ENCODE results near the gene SLC22A23. TPM values are rescaled to one million over a fixed set of nuclear protein-coding genes. Genes with fewer than 3 reads are reported as not detected.
A peak's percentile ranks its signal among the peaks of the same experiment; 100 is the strongest.

SLC22A23 gene
- total RNA-seq, 1 experiment from 2014 or later = 8.2 TPM

DNA sequence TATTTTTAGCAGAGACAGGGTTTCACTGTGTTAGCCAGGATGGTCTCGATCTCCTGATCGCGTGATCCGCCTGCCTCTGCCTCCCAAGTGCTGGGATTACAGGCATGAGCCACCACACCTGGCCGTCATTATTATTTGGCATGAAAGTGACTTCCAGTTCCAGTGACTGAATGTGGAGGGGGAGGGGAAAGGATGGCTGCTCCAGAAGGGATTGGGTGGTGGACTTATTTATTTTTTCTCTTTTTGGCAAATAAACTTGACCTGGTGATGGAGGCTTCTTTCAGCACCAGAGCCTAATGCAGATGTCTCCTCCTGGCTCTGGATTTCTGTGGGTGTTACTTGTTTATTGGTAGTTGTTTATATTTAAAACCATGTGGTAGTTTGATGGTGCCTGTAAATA lies 16.9 kb upstream of the SLC22A23 start:
- DNase-seq (ENCODE audit: low spot score) = no peak

DNA sequence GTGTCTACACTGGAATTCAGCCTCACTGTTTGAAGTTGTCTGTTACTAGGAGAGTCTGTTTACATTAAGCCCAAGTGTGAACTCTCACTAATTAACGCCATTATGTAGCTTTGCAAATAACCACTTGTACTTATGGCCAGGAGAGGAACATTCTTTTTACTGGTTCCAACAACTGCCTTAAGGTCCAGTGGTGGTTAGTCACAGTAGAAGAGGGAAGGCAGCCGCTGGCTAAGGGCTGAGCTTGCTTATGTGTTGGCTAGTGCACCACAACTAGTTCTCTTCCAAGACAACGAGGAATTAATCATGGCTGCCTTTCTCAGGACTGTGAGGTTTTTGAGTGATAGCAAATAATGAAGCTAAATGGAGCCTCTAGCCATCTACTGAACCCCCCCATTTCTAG lies 14.9 kb upstream of the SLC22A23 start:
- DNase-seq (ENCODE audit: low spot score) = no peak

DNA sequence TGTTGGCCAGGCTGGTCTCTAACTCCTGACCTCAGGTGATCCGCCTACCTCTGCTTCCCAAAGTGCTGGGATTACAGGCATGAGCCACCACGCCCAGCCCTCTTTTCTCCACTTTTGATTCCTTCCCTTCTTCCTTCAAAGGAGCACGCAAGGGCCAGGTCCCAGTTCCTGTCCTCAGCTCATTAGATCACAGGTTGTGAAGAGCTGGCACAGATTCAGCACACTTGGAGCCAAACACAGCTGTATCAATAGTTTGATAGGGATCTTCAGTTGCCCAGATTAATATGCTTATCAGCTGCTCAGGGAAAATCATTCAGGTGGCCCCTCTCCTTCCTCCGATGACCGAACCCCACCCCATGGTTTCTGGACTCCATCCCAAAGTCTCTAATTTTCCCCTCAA lies 14.4 kb upstream of the SLC22A23 start:
- DNase-seq (ENCODE audit: low spot score) = no peak

DNA sequence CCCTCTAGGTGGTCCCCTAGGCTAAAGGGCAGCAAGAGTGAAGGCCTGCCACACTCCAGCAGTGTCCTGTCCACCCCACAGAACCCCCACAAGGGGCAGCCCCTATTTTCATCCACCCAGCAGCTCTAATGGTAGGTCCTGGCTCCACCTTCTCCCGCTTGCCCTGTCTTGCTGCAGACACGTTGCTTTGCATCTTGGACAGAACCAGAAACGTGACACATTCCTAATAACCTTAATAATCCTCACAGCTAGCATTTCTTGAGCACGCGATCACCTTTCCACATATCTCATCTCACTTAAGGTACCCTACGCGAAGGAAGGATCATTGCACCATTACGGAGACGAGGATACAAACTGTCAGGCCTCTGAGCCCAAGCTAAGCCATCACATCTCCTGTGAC lies 11.7 kb upstream of the SLC22A23 start:
- DNase-seq (ENCODE audit: low spot score) = no peak

DNA sequence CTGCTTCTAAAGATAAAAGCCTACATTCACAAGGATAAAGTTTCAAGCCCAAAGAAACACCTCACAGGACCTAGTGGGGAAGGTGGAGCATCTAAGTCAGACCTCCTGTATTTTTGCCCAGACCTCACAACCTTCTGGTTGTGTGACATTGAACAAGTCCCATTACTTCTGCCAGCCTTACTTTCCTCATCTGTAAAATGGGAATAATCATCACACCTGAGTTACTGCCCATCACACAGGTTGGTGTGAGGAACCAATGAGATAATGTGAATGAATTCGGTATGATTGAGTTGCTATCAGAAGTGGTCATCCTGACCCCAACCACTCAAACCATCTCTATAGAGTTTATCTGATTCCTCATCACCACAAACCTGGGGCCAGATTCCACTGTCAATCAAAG lies 11.1 kb upstream of the SLC22A23 start:
- DNase-seq (ENCODE audit: low spot score) = no peak

DNA sequence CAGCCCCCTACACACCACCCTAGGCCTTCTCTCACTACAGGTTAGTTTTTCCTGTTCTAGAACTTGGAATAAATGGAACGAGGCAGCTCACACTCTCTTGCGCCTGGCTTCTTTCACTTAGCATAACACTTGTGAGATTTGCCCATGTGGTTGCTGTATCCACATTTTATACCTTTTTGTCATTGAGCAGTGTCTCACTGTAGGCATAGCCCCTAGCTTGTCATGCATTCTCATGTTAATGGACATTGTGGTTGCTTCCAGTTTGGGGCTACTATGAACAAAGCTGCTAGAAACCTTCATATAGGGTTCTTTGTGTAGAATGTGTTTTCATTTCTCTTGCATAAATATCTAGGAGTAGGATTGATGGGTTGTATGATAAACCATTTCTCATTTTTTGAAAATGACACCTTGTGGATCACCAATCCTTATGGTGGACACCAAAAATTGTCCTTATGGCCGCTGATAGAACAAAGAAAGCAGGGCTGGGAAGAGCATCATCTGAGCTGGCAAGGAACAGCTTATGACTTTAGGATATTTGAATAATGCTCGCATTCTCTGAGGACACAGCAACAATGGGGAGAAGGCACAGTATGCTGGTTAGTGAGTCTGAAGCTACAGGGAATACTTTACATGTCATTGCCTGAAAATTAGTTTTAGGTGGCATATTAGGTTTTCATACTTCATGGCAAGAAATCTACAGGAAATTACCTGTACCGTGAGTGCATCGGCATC lies 9.8 kb upstream of the SLC22A23 start:
- no peak for DNase-seq (ENCODE audit: low spot score)

DNA sequence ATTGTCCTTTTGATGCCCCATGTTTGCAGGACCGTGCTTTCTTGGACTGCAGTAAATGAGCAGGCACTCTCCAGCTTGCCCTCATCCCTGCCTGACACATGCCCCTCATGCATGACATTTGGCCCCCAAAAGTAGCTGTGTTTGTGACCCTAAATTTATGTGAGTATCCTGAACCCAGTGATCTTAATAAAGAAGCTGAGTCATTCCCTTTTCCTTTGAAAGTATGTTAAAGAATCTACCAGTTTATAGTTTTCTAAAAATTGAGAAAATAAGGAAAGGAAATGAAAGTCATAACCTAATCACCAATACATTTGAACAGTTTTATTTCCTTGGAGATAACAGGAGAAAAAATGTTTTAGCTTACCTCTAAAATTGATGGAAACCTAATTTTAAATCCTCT lies 3.4 kb upstream of the SLC22A23 start:
- no peak for DNase-seq (ENCODE audit: low spot score)

DNA sequence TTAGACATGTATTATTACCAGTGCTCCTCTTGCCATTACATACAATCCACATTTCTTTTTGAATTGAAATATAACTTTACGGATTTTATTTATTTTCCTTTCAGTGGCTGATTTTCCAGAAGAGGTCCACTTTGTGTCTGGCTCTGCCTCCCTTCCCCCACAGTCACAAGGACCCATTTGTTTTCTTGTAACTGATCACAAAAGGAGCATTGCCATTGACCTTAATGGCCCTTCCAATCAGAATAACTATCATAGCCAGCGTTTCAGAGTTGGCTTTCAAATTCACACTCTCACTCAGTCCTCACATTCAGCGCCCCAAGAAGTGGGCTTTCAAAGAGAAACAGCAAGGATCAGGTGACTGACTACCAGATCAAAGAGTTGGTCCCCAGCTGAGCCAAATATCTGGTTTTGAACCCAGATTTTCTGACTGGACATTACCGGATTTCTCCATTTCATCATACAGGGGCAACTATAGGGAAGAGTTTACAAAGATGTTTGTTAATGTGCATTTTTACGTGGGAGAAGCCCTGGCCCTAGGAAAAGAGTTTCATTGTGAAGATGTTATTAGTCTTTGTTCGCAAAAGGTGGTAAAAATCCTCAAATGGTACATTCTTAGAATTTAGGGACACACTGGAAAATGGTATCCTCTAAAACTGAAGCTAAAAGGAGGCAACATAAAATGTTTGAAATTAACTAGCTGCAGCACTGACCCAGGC lies 2.0 kb upstream of the SLC22A23 start:
- no peak for DNase-seq (ENCODE audit: low spot score)

DNA sequence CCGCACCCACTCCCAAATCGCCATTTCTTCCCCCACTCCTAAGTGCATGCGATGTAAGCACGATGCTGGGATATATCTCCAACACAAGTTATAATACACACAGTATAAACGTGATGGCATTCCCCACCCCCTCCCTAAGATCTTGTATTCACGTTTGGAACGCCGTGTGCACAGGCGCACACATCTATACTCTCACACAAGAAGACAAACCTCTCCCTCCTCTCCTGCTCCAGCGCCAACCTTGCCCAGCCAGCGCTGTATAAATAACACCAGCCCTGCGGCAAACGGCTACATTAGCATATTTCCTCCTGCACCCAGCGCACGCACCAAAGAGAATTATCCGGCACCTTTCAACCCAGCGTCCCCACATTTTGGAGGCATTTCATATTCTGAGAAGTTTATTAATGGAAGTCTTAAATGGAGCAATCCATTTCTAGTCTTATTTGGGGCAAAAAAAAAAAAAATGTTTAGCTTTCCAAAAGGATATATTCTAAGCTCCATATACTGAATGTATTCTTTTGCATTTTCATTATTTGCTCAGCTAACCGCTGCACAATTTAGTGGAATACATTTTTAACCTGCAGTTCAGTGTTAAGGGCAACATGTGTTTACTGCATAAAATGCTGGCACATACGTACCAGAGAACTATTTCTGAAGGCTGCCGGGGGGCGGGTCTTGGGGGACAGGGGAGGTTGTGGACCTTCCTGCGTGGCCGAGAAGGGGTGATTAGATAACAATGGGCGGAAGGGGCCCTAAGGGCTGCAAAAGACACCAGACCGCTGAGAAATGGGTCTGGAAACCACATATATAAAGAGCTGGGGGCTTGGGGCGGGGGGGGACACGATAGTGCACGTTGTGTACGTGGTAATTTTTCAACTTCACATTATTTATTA lies 1.1 kb upstream of the SLC22A23 start:
- DNase-seq (ENCODE audit: low spot score) = no peak

DNA sequence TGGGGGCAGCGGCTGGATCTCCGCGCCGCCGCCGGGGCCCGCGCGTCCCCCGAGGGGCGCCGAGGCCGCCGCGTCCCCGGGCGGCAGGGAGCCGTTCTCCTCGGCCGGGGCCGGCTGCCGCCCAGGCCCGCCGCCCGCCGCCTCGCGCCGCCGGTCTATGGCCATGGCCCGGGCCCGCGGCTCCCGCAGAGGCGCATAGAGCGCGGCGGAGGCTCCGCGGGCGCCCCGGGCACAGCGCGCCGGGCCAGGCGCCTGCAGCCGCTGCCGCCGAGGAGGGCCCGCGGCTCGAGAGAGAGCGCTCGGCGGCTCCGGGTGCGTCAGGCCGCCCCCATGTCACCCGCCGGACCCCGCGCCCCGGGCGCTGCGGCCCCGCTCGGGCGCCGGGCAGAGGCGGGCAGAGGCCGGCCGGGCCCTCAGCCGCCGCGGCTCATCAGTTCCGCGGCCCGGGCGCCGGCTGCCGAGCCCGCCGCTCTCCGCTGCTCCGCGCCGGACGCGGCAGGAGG lies 404 bp downstream of the SLC22A23 start:
- DNase-seq (ENCODE audit: low spot score) = no peak

DNA sequence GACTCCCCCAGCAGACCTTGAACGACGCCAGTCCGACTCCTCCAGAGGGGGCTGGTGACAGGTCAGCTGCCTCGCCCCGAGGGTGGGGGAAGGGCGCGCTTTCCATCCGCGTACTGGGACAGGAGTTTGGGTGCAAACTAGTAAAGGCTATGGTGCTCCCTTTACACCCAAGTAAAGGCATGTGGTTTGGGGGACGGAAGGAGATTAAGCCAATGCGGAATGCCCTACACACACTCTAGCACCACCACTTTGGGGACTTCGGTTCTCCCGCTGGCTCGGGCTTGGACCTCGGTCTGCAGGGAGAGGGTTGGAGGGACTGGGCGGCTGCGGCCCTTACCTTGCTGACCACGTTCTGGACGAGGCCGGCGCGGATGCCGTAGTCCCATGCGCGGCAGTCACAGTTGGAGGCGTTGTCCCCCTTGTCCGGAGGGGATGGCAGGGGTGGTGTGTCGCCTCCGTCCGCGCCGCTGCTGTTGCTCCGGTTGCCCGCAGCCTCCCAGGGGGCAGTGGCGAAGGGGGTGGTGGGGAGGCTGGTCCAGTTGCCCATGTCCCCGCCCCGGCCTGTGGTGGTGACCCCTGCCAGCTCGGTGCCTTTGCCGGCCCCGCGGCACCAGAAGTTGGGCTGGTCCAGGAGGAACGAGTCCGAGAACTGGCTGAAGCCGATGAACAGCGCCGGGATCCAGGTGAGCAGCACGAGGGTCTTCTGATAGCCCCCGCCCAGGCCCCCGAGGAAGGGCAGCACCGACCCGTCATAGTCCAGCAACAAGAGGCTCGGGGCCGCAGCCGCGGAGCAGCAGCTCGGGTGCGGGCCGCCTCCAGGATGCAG lies 1.1 kb downstream of the SLC22A23 start:
- DNase-seq (ENCODE audit: low spot score) = peak; percentile 9

DNA sequence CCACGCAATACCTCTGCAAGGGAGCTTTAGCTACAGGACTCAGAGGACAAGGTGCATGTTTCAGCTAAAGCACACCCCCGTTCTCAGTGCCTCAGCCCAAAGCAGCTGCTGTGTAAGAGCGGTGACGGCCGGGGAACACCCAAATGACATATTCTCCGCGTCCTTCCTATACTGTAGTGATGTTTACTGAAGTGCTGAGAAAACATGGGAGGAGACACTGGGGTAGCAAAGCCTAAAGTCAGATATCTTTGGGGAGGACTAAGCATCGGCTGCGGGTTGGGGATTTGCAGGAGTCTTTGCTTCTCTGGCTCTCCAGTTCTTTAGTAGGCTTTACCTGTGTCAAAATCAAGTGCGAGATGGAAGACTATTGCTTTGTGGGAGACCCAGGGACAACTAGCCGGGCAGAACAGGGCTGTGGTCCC lies 1.7 kb downstream of the SLC22A23 start:
- no peak for DNase-seq (ENCODE audit: low spot score)

DNA sequence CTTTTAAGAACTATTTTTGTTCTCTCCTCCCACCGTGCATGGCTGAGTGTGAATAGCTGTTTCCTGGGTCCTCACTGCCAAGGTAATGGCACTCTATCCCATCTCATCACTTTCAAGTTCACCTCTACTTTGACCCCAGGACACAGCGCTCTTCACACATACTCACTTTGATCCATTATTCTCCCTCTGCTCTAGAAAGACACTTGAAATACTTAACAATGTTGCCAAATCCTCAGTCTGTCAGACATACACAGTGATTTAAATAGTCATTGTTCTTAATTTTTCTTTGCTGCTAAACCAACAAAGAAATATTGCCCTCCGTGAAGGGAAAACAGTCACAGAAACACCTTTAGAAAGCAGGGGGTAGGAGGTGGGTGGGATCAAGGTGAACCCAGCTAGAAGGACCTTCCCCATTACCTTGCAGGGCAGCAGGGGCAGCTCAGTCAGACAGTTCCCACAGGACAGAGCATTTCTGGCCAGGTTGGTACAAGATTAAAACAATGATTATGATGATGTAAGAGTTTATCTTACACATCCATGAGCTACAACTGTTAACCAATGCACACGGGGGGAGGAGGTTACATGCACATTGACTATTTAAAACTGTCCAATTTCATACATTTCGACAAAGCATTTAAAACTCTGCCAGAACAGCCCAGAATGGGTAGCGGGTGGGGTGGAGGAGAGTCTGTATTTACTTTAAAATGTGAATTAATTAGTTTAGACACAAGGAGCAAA lies 2.4 kb downstream of the SLC22A23 start:
- no peak for DNase-seq (ENCODE audit: low spot score)

DNA sequence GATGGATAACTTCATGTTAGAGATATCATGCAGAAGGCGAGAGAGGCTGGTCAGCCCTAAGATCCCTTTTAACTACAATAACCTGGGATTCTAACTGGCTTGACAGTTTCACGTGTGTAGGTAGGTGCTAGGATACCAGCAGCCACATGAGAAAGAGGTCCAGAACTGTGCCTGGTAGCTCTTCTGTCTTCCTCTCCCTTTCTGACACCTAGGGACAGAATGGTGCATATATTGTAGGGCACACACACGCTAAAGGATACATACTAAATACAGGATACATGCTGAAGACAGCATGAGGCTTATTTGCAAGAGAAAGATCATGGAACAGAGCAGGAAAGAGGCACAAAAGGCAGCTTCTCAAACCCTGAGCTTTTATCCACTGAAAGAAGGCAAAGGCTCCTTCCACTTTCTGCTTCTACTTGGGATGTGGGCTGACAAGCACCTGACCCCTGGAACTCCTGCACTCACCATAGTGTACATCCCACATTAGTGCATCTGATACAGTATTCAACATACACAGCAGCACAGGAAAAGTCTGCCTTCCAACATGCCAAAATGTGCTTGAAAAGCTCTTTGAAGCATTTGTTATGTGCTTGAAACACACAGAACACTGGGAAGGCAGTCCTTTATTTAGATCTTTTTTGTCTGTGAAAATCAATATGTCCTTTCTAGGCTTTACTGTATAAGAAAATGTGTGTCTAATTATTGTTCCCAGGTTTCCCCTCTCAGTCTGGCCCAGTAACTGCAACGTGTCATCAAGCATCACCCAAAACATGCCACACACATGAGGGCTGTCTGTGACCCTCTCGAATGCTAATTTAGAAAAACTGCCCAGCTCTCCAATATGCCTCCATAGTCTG lies 3.2 kb downstream of the SLC22A23 start:
- no peak for DNase-seq (ENCODE audit: low spot score)

DNA sequence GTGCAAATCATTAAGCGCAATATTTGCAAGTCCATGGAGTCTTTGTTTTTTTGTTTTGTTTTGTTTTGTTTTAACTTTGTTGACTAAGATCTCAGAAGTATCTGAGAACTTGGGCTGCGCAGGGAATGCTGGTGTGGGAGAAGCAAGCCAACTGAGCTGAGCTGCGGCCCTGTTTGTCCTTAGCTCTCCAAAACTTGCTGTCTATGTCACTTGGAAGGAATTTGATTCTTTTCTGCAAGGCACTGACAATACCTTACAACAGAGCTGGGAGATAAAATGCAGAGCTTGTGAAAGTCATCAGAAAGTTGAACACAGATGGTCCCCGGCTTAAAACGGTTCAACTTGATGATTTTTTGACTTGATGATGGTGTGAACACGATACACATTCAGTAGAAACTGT lies 5.4 kb downstream of the SLC22A23 start:
- no peak for DNase-seq (ENCODE audit: low spot score)

DNA sequence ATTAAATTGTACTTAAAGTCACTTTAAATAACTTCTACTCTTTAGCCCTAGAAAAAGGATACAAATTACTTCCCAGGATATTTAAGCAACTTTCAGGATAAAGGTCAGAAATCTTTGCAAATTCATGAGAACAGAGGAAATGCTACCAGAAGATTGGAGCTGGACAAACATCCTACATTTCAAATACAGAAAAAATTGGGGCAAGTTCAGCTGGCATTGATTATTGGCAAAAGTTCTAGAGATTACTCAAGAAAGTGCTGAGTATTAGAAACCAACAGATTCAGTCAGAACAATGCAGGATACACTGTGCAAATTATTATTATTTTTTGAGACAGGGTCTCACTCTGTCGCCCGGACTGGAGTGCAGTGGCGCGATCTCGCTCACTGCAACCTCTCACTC lies 6.0 kb downstream of the SLC22A23 start:
- DNase-seq (ENCODE audit: low spot score) = no peak

DNA sequence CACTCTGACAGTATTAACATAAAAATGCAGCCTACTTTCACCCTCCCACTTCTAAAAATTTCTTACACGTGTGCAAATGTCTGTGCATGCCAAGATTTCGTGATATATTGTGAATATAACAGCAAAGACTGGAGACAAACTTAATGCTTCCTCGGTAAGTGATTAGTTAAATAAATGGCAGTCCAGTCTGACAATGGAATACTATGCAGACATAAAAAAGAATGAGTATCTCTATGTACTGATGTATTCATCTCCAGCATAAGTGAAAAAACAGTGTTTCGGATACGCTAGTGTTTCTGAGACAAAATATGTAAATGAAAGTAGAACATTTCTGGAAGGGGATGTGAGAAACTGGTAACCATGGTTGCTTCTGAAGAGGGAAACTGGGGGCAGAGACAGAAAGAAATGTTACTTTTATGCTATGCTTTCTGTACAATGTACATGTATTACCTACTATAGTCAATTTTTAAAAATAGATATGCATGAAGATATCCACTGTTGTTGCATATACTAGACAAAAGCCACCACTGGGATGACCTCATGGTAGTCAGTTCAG lies 7.0 kb downstream of the SLC22A23 start:
- DNase-seq (ENCODE audit: low spot score) = no peak

DNA sequence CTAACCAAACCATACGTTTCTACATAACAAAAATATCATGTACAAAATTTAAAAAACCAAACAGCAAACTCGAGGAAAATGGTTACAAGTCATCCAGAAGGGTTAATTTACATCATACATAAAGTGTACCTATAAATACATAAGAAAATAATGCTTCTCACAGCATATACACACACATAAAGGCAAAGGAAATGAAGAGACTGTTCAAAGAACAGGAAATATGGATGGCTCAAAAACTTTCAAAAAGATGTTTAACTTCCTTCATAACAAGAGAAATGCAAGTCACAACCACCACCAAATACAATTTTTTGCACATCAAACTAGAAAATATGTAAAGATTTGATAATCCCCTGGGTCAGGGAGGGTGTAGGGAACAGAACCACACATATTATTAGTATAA lies 7.5 kb downstream of the SLC22A23 start:
- no peak for DNase-seq (ENCODE audit: low spot score)

DNA sequence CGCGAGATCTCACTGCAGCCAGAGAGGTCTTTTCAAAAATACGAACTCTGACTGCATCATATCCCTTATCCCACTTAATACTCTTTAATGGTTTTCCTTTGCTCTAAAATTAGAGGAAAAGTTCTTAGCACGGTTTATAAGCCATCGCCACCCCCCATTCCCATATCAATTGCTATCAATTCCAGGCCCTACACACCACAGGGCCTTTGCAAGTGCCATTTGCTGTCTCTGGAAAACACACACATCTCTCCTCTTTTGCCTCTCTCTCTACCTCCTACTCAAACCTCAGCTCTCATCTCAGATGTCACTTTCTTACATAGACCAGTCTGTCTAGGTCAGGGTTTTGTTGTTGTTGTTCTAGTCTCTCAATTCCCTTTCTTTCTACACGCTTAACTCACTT lies 9.8 kb downstream of the SLC22A23 start:
- no peak for DNase-seq (ENCODE audit: low spot score)

All from A172 (cell line).